Activated CD8-positive, alpha-beta memory T cell treated with anti-CD3 and anti-CD28 coated beads for 4 hours (primary cell): Measurements from ENCODE around the gene PTX3.

ENCODE experiments used
- DNase-seq, 2 donors: peaks; one replicate each; pipeline ENCODE4 v3.0.0-alpha.2; 2020; ENCODE audit warnings: low read depth in 2 of 2

Gene PTX3

GRCh38 chr3:157436583-157437291 is at the start of gene PTX3:
TSS of gene PTX3 (plus strand) at chr3:157436850. CDS start at chr3:157436934, 84 bp downstream.
- DNase-seq: no peak

GRCh38 chr3:157387708-157388435 is 48.8 kb upstream of the PTX3 start:
- DNase-seq: no peak

- no peak for DNase-seq
Observed at GRCh38 chr3:157388976-157389375, 47.7 kb upstream of the PTX3 start.

- no peak for DNase-seq
Observed at GRCh38 chr3:157390713-157391515, 45.7 kb upstream of the PTX3 start.

- no peak for DNase-seq
Observed at GRCh38 chr3:157392104-157392503, 44.5 kb upstream of the PTX3 start.

- no peak for DNase-seq
Observed at GRCh38 chr3:157393113-157393512, 43.5 kb upstream of the PTX3 start.

- DNase-seq: no peak
Observed at GRCh38 chr3:157394411-157394810, 42.2 kb upstream of the PTX3 start.

GRCh38 chr3:157398598-157398997 is 38.1 kb upstream of the PTX3 start:
- no peak for DNase-seq

- no peak for DNase-seq
Observed at GRCh38 chr3:157404381-157404780, 32.3 kb upstream of the PTX3 start.

- DNase-seq: no peak
Observed at GRCh38 chr3:157405457-157405856, 31.2 kb upstream of the PTX3 start.

- no peak for DNase-seq
Observed at GRCh38 chr3:157406394-157406793, 30.3 kb upstream of the PTX3 start.

- DNase-seq: no peak
Observed at GRCh38 chr3:157407769-157408168, 28.9 kb upstream of the PTX3 start.

GRCh38 chr3:157408499-157409149 is 28.0 kb upstream of the PTX3 start:
- DNase-seq: no peak

- DNase-seq: no peak
Observed at GRCh38 chr3:157409516-157409915, 27.1 kb upstream of the PTX3 start.

- no peak for DNase-seq
Observed at GRCh38 chr3:157410945-157411344, 25.7 kb upstream of the PTX3 start.

- no peak for DNase-seq
Observed at GRCh38 chr3:157412323-157412855, 24.3 kb upstream of the PTX3 start.

- no peak for DNase-seq
Observed at GRCh38 chr3:157414861-157415260, 21.8 kb upstream of the PTX3 start.

GRCh38 chr3:157416347-157417087 is 20.1 kb upstream of the PTX3 start:
- no peak for DNase-seq

- DNase-seq: no peak
Observed at GRCh38 chr3:157417247-157417646, 19.4 kb upstream of the PTX3 start.

GRCh38 chr3:157418104-157418503 is 18.5 kb upstream of the PTX3 start:
- no peak for DNase-seq

GRCh38 chr3:157420606-157421130 is 16.0 kb upstream of the PTX3 start:
- no peak for DNase-seq
